Neural cell (in vitro differentiated cells): ENCODE results near the gene CNTLN. TPM values are rescaled to one million over a fixed set of nuclear protein-coding genes. Genes with fewer than 3 reads are reported as not detected.

Experiments used
- H2AFZ ChIP-seq: fragments of 200-600, 300-800 bp; sonication (generic), shearing (Covaris generic); 2 replicates; pipeline ENCODE4 v1.6.0; 2014; ENCODE audit warnings: low read depth, mild to moderate bottlenecking, antibody characterized with exemption, low read length, moderate library complexity
- H3F3A ChIP-seq: fragments of 200-600 bp; shearing (Covaris generic); 2 replicates; pipeline ENCODE4 v1.6.1; 2016; ENCODE audit warnings: mild to moderate bottlenecking, moderate library complexity, mixed read lengths, antibody characterized with exemption, low read length; ENCODE audit not compliant: insufficient read depth, poor library complexity, severe bottlenecking
- H3K27ac ChIP-seq: fragments of 200-600, 300-800 bp; sonication (generic), shearing (Covaris generic); 2 replicates; pipeline ENCODE4 v1.5.1; 2014; ENCODE audit warnings: mild to moderate bottlenecking, low read length, moderate library complexity
- H3K27me3 ChIP-seq: fragments of 300-800, 200-600 bp; sonication (generic), shearing (Covaris generic); 2 replicates; pipeline ENCODE4 v1.6.0; 2014; ENCODE audit warnings: mild to moderate bottlenecking, low read depth, low read length, moderate library complexity; ENCODE audit not compliant: insufficient read depth
- H3K36me3 ChIP-seq: fragments of 300-800, 200-600 bp; sonication (generic), shearing (Covaris generic); 2 replicates; pipeline ENCODE4 v1.5.1; 2014; ENCODE audit warnings: mild to moderate bottlenecking, antibody characterized with exemption, low read length, moderate library complexity; ENCODE audit not compliant: insufficient read depth
- H3K4me2 ChIP-seq: fragments of 300-800, 200-600 bp; sonication (generic), shearing (Covaris generic); 2 replicates; pipeline ENCODE4 v1.6.0; 2014; ENCODE audit warnings: mild to moderate bottlenecking, low read length
- H3K4me3 ChIP-seq: fragments of 300-800, 200-600 bp; sonication (generic), shearing (Covaris generic); 2 replicates; pipeline ENCODE4 v1.5.1; 2014; ENCODE audit warnings: mild to moderate bottlenecking, low read length, moderate library complexity
- H3K79me2 ChIP-seq: fragments of 200-600 bp; shearing (Covaris generic); replicated peaks from 2 replicates; pipeline ENCODE4 v1.6.0; 2014; ENCODE audit warnings: mild to moderate bottlenecking, low read length, moderate library complexity; ENCODE audit not compliant: insufficient read depth
- H3K9ac ChIP-seq: fragments of 300-800, 200-600 bp; sonication (generic), shearing (Covaris generic); 2 replicates; pipeline ENCODE4 v1.6.1; 2016; ENCODE audit warnings: mild to moderate bottlenecking, low read length, mixed read lengths
- H3K9me2 ChIP-seq: fragments of 200-600 bp; shearing (Covaris generic); 2 replicates; pipeline ENCODE4 v1.6.1; 2016; ENCODE audit warnings: mild to moderate bottlenecking, low read length, mixed read lengths; ENCODE audit not compliant: insufficient read depth
- H3K9me3 ChIP-seq: fragments of 200-600, 300-800 bp; sonication (generic), shearing (Covaris generic); 2 replicates; pipeline ENCODE4 v1.6.1; 2016; ENCODE audit warnings: mild to moderate bottlenecking, mixed run types, low read length, moderate library complexity, mixed read lengths
- H4K20me1 ChIP-seq: fragments of 200-600 bp; shearing (Covaris generic); 2 replicates; pipeline ENCODE4 v1.6.1; 2016; ENCODE audit warnings: mild to moderate bottlenecking, mixed run types; ENCODE audit not compliant: insufficient read depth
- EP300 ChIP-seq: fragments of 450-650 bp; conservative IDR thresholded peaks from 2 replicates; pipeline ENCODE4 v1.6.1; 2014; ENCODE audit warnings: antibody characterized with exemption, mild to moderate bottlenecking, moderate library complexity; ENCODE audit not compliant: poor library complexity, severe bottlenecking
- EZH2 ChIP-seq: fragments of 200-600, 300-800 bp; shearing (Covaris generic), sonication (generic); IDR thresholded peaks from 2 replicates; pipeline ENCODE4 v1.6.1; 2014; ENCODE audit warnings: antibody characterized with exemption, low read length, borderline replicate concordance, mild to moderate bottlenecking; ENCODE audit not compliant: insufficient read depth, poor library complexity, severe bottlenecking
- MXI1 ChIP-seq: fragments of 450-650 bp; conservative IDR thresholded peaks from 2 replicates; pipeline ENCODE4 v1.6.1; 2014; ENCODE audit warnings: antibody characterized with exemption, mild to moderate bottlenecking; ENCODE audit not compliant: poor library complexity, severe bottlenecking
- POLR2AphosphoS5 ChIP-seq: IDR thresholded peaks from 2 replicates; pipeline ENCODE4 v1.6.1; 2012
- RAD21 ChIP-seq: fragments of 450-650 bp; conservative IDR thresholded peaks from 2 replicates; pipeline ENCODE4 v1.6.1; 2014; ENCODE audit warnings: antibody characterized with exemption, mild to moderate bottlenecking, moderate library complexity
- SMC3 ChIP-seq: fragments of 450-650 bp; conservative IDR thresholded peaks from 2 replicates; pipeline ENCODE4 v1.6.1; 2014; ENCODE audit warnings: antibody characterized with exemption, mild to moderate bottlenecking, moderate library complexity; ENCODE audit not compliant: poor library complexity
- TAF1 ChIP-seq: IDR thresholded peaks from 2 replicates; pipeline ENCODE4 v1.6.1; 2012; ENCODE audit warnings: low read depth
- polyA plus RNA-seq: library from polyadenylated mRNA; depleted of rRNA; stranded (reverse); fragments of >200 nt; gene quantifications from 2 replicates; pipeline ENCODE4 v1.2.3, GENCODE V29; 2014
- TF ChIP-seq, protein P1 (sequence below): fragments of 450-650 bp; IDR thresholded peaks from 2 replicates; pipeline ENCODE4 v1.5.1; 2014; ENCODE audit warnings: antibody characterized with exemption, mild to moderate bottlenecking, moderate library complexity; ENCODE audit not compliant: poor library complexity, severe bottlenecking
- TF ChIP-seq, protein P2 (sequence below): IDR thresholded peaks from 2 replicates; pipeline ENCODE4 v1.6.1; 2012; ENCODE audit warnings: borderline replicate concordance

CNTLN gene
- polyA plus RNA-seq, 1 donor from 2014 or later: 5.0 TPM

DNA sequence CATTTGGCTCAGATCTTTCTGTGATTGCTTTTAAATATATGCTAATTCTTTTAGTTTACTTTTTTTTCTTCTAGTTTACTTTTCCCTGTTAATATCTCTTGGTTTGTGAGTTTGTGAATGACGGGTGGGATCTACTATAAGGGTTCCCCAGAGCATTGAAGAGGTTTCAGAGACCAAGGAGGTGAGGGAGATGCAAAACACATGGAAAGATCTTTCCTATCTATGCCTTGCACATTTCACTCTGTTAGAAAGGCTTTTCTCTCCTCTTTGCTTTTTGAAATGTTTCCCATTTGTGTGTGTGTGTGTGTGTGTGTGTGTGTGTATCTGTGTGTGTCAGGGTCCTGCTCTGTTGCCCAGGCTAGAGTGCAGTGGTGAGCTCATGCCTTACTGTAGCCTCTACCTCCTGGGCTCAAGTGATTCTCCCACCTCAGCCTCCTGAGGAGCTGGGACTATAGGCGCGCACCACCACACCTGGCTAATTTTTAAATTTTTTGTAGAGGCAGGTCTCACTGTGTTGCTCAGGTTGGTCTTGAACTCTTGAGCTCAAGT lies 50.7 kb downstream of the CNTLN start:
- Histone ChIP-seq H4K20me1 (no peaks in the 10 kb centered on the region), H2AFZ (no peak overlapping the region), H3K9me2 (no peaks in the 10 kb centered on the region), H3K4me2 (no peak overlapping the region), H3F3A (no peaks in the 10 kb centered on the region), H3K27me3 (no peaks in the 10 kb centered on the region), H3K79me2 (peaks cover 4% of the 10 kb centered on the region), H3K27ac (no peak overlapping the region), H3K36me3 (no peaks in the 10 kb centered on the region), H3K4me3 (no peak overlapping the region), H3K9me3 (no peaks in the 10 kb centered on the region), H3K9ac (no peak overlapping the region)
- TF ChIP-seq, protein P1, sequence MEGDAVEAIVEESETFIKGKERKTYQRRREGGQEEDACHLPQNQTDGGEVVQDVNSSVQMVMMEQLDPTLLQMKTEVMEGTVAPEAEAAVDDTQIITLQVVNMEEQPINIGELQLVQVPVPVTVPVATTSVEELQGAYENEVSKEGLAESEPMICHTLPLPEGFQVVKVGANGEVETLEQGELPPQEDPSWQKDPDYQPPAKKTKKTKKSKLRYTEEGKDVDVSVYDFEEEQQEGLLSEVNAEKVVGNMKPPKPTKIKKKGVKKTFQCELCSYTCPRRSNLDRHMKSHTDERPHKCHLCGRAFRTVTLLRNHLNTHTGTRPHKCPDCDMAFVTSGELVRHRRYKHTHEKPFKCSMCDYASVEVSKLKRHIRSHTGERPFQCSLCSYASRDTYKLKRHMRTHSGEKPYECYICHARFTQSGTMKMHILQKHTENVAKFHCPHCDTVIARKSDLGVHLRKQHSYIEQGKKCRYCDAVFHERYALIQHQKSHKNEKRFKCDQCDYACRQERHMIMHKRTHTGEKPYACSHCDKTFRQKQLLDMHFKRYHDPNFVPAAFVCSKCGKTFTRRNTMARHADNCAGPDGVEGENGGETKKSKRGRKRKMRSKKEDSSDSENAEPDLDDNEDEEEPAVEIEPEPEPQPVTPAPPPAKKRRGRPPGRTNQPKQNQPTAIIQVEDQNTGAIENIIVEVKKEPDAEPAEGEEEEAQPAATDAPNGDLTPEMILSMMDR: no peak
- TF ChIP-seq, protein P2, sequence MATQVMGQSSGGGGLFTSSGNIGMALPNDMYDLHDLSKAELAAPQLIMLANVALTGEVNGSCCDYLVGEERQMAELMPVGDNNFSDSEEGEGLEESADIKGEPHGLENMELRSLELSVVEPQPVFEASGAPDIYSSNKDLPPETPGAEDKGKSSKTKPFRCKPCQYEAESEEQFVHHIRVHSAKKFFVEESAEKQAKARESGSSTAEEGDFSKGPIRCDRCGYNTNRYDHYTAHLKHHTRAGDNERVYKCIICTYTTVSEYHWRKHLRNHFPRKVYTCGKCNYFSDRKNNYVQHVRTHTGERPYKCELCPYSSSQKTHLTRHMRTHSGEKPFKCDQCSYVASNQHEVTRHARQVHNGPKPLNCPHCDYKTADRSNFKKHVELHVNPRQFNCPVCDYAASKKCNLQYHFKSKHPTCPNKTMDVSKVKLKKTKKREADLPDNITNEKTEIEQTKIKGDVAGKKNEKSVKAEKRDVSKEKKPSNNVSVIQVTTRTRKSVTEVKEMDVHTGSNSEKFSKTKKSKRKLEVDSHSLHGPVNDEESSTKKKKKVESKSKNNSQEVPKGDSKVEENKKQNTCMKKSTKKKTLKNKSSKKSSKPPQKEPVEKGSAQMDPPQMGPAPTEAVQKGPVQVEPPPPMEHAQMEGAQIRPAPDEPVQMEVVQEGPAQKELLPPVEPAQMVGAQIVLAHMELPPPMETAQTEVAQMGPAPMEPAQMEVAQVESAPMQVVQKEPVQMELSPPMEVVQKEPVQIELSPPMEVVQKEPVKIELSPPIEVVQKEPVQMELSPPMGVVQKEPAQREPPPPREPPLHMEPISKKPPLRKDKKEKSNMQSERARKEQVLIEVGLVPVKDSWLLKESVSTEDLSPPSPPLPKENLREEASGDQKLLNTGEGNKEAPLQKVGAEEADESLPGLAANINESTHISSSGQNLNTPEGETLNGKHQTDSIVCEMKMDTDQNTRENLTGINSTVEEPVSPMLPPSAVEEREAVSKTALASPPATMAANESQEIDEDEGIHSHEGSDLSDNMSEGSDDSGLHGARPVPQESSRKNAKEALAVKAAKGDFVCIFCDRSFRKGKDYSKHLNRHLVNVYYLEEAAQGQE: no peak
- no peak for TF ChIP-seq POLR2AphosphoS5
- TF ChIP-seq TAF1: no peak
- no peak for TF ChIP-seq EP300

DNA sequence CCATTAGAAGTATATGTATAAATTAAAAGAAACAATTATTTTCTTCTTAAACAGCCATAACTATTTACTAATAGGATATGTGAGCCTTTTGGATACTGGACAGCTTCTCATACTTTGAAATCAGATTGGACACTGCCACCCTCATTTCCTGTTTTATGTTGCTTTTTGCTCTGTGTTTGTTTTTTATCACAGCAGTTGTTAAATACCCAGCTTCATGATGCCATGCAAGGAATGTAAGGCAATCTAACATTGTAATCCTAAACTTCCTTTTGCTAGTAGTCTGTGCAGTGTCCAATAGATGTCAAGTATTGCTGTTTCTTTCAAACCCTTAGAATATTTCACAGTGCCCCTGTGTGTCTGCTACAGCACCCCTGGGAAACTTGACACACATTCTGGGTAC lies 56.2 kb downstream of the CNTLN start:
- H3K9me2 ChIP-seq: no peaks in the 10 kb centered on the region
- H4K20me1 ChIP-seq: no peaks in the 10 kb centered on the region
- no peak overlapping the region for H3K9ac ChIP-seq
- TF ChIP-seq EZH2 (no peak), RAD21 (no peak), POLR2AphosphoS5 (no peak), EP300 (no peak), TAF1 (no peak), SMC3 (no peak), MXI1 (no peak)
- TF ChIP-seq, protein P2: no peak
- TF ChIP-seq, protein P1: no peak
- H3K4me2 ChIP-seq: no peak overlapping the region
- H3F3A ChIP-seq: no peaks in the 10 kb centered on the region
- H3K79me2 ChIP-seq: no peaks in the 10 kb centered on the region
- H3K27ac ChIP-seq: no peak overlapping the region
- H2AFZ ChIP-seq: no peak overlapping the region
- H3K9me3 ChIP-seq: no peaks in the 10 kb centered on the region
- no peaks in the 10 kb centered on the region for H3K27me3 ChIP-seq
- no peaks in the 10 kb centered on the region for H3K36me3 ChIP-seq
- H3K4me3 ChIP-seq: no peak overlapping the region
